ENCODE data around the gene CTU1.

CTU1 gene

GRCh38 chr19:51081476-51081875, 26.7 kb downstream of the CTU1 start:
- no peak for DNase-seq

- DNase-seq: no peak
Measured at GRCh38 chr19:51079481-51080110, 28.6 kb downstream of the CTU1 start.

- DNase-seq: no peak
Measured at GRCh38 chr19:51078731-51079130, 29.5 kb downstream of the CTU1 start.

GRCh38 chr19:51078104-51078503, 30.1 kb downstream of the CTU1 start:
- DNase-seq: no peak

- DNase-seq: no peak
Measured at GRCh38 chr19:51076631-51077213, 31.5 kb downstream of the CTU1 start.

- DNase-seq: no peak
Measured at GRCh38 chr19:51075998-51076397, 32.2 kb downstream of the CTU1 start.

GRCh38 chr19:51071095-51071405, 37.2 kb downstream of the CTU1 start:
- no peak for DNase-seq

GRCh38 chr19:51070334-51071094, 37.7 kb downstream of the CTU1 start:
- no peak for DNase-seq

- no peak for DNase-seq
Measured at GRCh38 chr19:51066393-51067186, 41.6 kb downstream of the CTU1 start.

GRCh38 chr19:51065221-51065960, 42.8 kb downstream of the CTU1 start:
- no peak for DNase-seq

GRCh38 chr19:51064534-51065220, 43.5 kb downstream of the CTU1 start, which contains the start of gene KLK13:
Gene KLK13, minus strand, starts transcription at chr19:51065092. Its CDS starts 25 bp downstream, at chr19:51065067.
- no peak for DNase-seq

- no peak for DNase-seq
Measured at GRCh38 chr19:51063664-51064063, 44.5 kb downstream of the CTU1 start.

GRCh38 chr19:51060973-51061372, 47.2 kb downstream of the CTU1 start:
- no peak for DNase-seq

- DNase-seq: no peak
Measured at GRCh38 chr19:51060336-51060735, 47.9 kb downstream of the CTU1 start.

GRCh38 chr19:51059715-51060114, 48.5 kb downstream of the CTU1 start:
- DNase-seq: no peak

- no peak for DNase-seq
Measured at GRCh38 chr19:51055866-51056265, 52.3 kb downstream of the CTU1 start.
